GM13977 (cell line): ENCODE data around the gene KLF2.

Experiments
- DNase-seq: peaks from one replicate; pipeline ENCODE4 v3.0.0; 2012; ENCODE audit warnings: low spot score
- CTCF ChIP-seq: IDR thresholded peaks from 2 replicates; pipeline ENCODE4 v1.5.1; 2012; ENCODE audit warnings: mild to moderate bottlenecking, control low read depth; ENCODE audit not compliant: insufficient read depth; ENCODE audit errors: extremely low read depth, missing control alignments
- in situ Hi-C: fragments of 300-500 bp; cut with MboI; formaldehyde crosslinking; loops from one replicate; pipeline ENCODE4 v1.12.0; 2022; ENCODE audit warnings: low sequenced_read_pairs, low pct_unique_long_range_greater_than_20kb, mixed read lengths, inconsistent platforms; ENCODE audit not compliant: unreplicated experiment

The KLF2 gene

GRCh38 chr19:16370641-16371391 lies 46.2 kb downstream of the KLF2 start:
- in situ Hi-C loops = no loop called here
- no peak for DNase-seq
- no peak for TF ChIP-seq CTCF

GRCh38 chr19:16371540-16371986 lies 46.9 kb downstream of the KLF2 start:
- TF ChIP-seq CTCF = no peak
- DNase-seq = peak; percentile 81
- in situ Hi-C loops = no loop called here

GRCh38 chr19:16372065-16372915 lies 47.7 kb downstream of the KLF2 start:
- DNase-seq = no peak
- TF ChIP-seq CTCF = no peak
- in situ Hi-C loops = no loop called here

- TF ChIP-seq CTCF = no peak
- no peak for DNase-seq
- in situ Hi-C loops = no loop called here
Observed at GRCh38 chr19:16373079-16373478, 48.5 kb downstream of the KLF2 start.

- no peak for DNase-seq
- no peak for TF ChIP-seq CTCF
- in situ Hi-C loops = no loop called here
Observed at GRCh38 chr19:16373532-16373931, 48.9 kb downstream of the KLF2 start.

- no peak for TF ChIP-seq CTCF
- in situ Hi-C loops = no loop called here
- DNase-seq = no peak
Observed at GRCh38 chr19:16373989-16374388, 49.4 kb downstream of the KLF2 start.
